Measurements from ENCODE around the gene PRPF31. TPM values are rescaled to one million over a fixed set of nuclear protein-coding genes. Genes with fewer than 3 reads are reported as not detected.

The PRPF31 gene
- total and polyA plus RNA-seq, 9 of the 15 experiments (the other 6 are each of a cell fraction or from before 2014, with no cell fraction given): 5.8 to 92.2 (median 69.2) TPM

DNA sequence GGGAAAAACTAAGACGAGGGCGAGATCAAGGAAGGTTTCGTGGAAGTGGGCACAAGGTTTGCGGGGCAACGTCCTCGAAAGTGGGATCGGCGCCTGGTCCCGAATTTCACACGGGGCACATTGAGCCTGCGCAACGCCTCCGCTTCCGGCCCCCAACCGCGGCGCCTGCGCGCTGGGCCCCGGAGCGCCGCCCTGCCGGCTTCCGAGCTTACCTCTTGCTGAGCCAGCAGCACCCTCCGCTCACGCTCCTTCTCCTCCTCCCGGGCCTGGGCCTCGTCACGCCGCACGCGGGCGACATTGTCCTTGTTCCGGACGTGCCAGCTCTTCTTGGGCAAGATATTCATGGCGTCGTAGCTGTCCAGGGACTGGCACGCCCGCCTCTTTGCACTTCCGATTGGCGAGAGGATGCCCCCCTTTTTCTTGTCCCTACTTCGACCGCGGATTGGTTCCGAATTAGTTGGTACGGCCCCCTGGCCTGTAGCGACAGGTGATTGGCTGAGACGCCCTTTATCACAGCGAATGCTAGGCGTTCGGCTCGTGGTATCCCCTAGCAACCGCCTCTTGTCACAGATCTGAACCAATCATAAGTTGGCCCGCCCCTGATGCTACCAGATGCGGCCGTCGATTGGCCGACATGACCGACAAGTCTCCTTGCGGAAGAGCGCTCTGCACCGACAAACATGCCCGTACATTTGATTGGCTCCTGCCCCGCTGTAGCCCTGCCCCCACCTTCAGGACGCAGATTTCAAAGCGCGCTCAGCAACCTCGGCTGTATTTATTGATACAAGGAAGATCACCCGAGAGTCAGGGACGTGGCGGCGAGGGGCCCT, 44.0 kb downstream of the PRPF31 start, which contains the start of gene LENG1 (continued):
- TF ChIP-seq RBM14 (IDR thresholded peaks at IDR 0.05; ENCODE audit: borderline replicate concordance, insufficient read depth, low read depth, low read length): no peak
- TF ChIP-seq ZKSCAN1 (IDR thresholded peaks at IDR 0.05; ENCODE audit: low read depth, low read length): no peak
- TF ChIP-seq, protein P1, sequence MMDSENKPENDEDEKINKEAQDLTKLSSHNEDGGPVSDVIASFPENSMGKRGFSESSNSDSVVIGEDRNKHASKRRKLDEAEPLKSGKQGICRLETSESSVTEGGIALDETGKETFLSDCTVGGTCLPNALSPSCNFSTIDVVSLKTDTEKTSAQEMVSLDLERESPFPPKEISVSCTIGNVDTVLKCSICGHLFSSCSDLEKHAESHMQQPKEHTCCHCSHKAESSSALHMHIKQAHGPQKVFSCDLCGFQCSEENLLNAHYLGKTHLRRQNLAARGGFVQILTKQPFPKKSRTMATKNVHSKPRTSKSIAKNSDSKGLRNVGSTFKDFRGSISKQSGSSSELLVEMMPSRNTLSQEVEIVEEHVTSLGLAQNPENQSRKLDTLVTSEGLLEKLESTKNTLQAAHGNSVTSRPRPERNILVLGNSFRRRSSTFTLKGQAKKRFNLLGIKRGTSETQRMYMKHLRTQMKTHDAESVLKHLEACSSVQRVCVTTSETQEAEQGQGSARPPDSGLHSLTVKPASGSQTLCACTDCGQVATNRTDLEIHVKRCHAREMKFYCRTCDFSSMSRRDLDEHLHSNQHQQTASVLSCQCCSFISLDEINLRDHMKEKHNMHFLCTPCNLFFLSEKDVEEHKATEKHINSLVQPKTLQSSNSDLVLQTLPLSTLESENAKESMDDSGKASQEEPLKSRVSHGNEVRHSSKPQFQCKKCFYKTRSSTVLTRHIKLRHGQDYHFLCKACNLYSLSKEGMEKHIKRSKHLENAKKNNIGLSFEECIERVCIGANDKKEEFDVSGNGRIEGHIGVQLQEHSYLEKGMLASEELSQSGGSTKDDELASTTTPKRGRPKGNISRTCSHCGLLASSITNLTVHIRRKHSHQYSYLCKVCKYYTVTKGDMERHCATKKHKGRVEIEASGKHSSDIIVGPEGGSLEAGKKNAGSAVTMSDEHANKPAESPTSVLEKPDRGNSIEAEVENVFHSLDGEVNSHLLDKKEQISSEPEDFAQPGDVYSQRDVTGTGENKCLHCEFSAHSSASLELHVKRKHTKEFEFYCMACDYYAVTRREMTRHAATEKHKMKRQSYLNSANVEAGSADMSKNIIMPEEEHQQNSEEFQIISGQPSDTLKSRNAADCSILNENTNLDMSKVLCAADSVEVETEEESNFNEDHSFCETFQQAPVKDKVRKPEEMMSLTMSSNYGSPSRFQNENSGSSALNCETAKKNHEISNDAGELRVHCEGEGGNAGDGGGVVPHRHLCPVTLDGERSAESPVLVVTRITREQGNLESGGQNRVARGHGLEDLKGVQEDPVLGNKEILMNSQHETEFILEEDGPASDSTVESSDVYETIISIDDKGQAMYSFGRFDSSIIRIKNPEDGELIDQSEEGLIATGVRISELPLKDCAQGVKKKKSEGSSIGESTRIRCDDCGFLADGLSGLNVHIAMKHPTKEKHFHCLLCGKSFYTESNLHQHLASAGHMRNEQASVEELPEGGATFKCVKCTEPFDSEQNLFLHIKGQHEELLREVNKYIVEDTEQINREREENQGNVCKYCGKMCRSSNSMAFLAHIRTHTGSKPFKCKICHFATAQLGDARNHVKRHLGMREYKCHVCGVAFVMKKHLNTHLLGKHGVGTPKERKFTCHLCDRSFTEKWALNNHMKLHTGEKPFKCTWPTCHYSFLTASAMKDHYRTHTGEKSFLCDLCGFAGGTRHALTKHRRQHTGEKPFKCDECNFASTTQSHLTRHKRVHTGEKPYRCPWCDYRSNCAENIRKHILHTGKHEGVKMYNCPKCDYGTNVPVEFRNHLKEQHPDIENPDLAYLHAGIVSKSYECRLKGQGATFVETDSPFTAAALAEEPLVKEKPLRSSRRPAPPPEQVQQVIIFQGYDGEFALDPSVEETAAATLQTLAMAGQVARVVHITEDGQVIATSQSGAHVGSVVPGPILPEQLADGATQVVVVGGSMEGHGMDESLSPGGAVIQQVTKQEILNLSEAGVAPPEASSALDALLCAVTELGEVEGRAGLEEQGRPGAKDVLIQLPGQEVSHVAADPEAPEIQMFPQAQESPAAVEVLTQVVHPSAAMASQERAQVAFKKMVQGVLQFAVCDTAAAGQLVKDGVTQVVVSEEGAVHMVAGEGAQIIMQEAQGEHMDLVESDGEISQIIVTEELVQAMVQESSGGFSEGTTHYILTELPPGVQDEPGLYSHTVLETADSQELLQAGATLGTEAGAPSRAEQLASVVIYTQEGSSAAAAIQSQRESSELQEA (IDR thresholded peaks at IDR 0.05; ENCODE audit: low read depth): no peak
- peak; percentile 47; the same call in 1 of the 2 replicates for TF ChIP-seq MTA1 (IDR thresholded peaks at IDR 0.05; ENCODE audit: borderline replicate concordance)
- TF ChIP-seq, protein P2, sequence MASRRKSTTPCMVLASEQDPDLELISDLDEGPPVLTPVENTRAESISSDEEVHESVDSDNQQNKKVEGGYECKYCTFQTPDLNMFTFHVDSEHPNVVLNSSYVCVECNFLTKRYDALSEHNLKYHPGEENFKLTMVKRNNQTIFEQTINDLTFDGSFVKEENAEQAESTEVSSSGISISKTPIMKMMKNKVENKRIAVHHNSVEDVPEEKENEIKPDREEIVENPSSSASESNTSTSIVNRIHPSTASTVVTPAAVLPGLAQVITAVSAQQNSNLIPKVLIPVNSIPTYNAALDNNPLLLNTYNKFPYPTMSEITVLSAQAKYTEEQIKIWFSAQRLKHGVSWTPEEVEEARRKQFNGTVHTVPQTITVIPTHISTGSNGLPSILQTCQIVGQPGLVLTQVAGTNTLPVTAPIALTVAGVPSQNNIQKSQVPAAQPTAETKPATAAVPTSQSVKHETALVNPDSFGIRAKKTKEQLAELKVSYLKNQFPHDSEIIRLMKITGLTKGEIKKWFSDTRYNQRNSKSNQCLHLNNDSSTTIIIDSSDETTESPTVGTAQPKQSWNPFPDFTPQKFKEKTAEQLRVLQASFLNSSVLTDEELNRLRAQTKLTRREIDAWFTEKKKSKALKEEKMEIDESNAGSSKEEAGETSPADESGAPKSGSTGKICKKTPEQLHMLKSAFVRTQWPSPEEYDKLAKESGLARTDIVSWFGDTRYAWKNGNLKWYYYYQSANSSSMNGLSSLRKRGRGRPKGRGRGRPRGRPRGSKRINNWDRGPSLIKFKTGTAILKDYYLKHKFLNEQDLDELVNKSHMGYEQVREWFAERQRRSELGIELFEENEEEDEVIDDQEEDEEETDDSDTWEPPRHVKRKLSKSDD (conservative IDR thresholded peaks at IDR 0.05; ENCODE audit: low read length): no peak
- no peak for TF ChIP-seq FOXP1 (CRISPR knock-in tag; IDR thresholded peaks at IDR 0.05)
- TF ChIP-seq HIVEP1 (CRISPR knock-in tag; IDR thresholded peaks at IDR 0.05): no peak
- TF ChIP-seq, protein P3, sequence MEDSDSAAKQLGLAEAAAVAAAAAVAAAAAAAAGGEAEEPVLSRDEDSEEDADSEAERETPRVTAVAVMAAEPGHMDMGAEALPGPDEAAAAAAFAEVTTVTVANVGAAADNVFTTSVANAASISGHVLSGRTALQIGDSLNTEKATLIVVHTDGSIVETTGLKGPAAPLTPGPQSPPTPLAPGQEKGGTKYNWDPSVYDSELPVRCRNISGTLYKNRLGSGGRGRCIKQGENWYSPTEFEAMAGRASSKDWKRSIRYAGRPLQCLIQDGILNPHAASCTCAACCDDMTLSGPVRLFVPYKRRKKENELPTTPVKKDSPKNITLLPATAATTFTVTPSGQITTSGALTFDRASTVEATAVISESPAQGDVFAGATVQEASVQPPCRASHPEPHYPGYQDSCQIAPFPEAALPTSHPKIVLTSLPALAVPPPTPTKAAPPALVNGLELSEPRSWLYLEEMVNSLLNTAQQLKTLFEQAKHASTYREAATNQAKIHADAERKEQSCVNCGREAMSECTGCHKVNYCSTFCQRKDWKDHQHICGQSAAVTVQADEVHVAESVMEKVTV (CRISPR knock-in tag; IDR thresholded peaks at IDR 0.05): no peak
- no peak for TF ChIP-seq STAT5A (IDR thresholded peaks at IDR 0.05; ENCODE audit: borderline replicate concordance, low read length)
- TF ChIP-seq CHD4 (IDR thresholded peaks at IDR 0.05; ENCODE audit: insufficient read depth, insufficient replicate concordance, low read depth, low read length, poor library complexity, severe bottlenecking): no peak
- TF ChIP-seq CBX8 (IDR thresholded peaks at IDR 0.05; ENCODE audit: borderline replicate concordance, extremely low read depth, low read depth, low read length, poor library complexity, severe bottlenecking): no peak
- no peak; the same call in 1 of the 2 replicates for TF ChIP-seq ZNF431 (CRISPR knock-in tag; IDR thresholded peaks at IDR 0.05)
- no peak for TF ChIP-seq ETV6 (IDR thresholded peaks at IDR 0.05; ENCODE audit: borderline replicate concordance in 1 of 2, low read depth in 2 of 2, low read length in 1 of 2)
- no peak for TF ChIP-seq ETV6 (CRISPR knock-in tag; IDR thresholded peaks at IDR 0.05; ENCODE audit: borderline replicate concordance)
